ENCODE results near the gene NGEF. TPM values are rescaled to one million over a fixed set of nuclear protein-coding genes. Genes with fewer than 3 reads are reported as not detected.

NGEF gene
- total and polyA plus RNA-seq, 2 donors from 2014 or later = 4.8 to 5.3 TPM

DNA sequence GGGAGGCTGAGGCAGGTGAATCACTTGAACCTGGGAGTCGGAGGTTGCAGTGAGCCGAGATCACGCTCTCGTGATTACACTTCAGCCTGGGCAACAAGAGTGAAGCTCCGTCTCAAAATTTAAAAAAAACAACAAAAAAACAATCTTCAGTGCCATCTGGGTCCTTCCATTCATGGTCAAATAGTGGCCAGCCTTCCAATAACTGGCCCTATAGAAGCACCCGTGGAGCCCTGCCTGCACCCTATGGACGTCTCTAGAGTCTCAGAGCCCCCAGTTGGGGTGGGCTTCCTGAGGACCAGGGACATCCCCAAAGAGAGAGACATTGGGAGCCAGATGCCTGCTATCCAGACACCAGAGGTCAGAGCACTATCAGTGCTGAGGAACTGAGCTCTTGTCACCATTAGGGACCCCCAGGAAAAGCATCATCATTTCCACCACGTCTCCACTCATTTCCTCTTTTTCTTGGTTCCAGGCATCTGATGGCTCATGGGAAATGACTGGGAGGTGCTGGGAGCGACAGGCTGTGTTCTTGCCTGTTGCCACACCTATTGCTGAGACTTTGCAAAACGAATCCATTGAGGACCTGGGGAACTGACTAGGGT lies 28.8 kb upstream of the NGEF start:
- DNase-seq = no peak
- Histone ChIP-seq H3K4me3 (ENCODE audit: low read length in 3 of 3) (no peak overlapping the region), H3K9me3 (ENCODE audit: control insufficient read depth in 2 of 3, insufficient read depth in 1 of 3, low read length in 3 of 3) (no peaks in the 10 kb centered on the region), H3K27me3 (ENCODE audit: control insufficient read depth, insufficient read depth, low read length) (no peaks in the 10 kb centered on the region), H3K4me1 (ENCODE audit: control insufficient read depth in 2 of 3, insufficient read depth in 2 of 3, low read depth in 1 of 3, low read length in 3 of 3) (no peaks in the 10 kb centered on the region), H3K9ac (ENCODE audit: low read length in 3 of 3) (no peak overlapping the region), H3K27ac (ENCODE audit: low read depth in 2 of 2, low read length in 2 of 2) (no peak overlapping the region), H3K36me3 (ENCODE audit: control insufficient read depth in 2 of 3, insufficient read depth in 3 of 3, low read length in 3 of 3) (no peaks in the 10 kb centered on the region)
- TF ChIP-seq, protein P1, sequence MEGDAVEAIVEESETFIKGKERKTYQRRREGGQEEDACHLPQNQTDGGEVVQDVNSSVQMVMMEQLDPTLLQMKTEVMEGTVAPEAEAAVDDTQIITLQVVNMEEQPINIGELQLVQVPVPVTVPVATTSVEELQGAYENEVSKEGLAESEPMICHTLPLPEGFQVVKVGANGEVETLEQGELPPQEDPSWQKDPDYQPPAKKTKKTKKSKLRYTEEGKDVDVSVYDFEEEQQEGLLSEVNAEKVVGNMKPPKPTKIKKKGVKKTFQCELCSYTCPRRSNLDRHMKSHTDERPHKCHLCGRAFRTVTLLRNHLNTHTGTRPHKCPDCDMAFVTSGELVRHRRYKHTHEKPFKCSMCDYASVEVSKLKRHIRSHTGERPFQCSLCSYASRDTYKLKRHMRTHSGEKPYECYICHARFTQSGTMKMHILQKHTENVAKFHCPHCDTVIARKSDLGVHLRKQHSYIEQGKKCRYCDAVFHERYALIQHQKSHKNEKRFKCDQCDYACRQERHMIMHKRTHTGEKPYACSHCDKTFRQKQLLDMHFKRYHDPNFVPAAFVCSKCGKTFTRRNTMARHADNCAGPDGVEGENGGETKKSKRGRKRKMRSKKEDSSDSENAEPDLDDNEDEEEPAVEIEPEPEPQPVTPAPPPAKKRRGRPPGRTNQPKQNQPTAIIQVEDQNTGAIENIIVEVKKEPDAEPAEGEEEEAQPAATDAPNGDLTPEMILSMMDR (IDR thresholded peaks at IDR 0.05; ENCODE audit: borderline replicate concordance, extremely low read depth, insufficient read depth) = no peak
- intact Hi-C loops (cut with DNase I) = no loop called here
- no peak for FAIRE-seq

DNA sequence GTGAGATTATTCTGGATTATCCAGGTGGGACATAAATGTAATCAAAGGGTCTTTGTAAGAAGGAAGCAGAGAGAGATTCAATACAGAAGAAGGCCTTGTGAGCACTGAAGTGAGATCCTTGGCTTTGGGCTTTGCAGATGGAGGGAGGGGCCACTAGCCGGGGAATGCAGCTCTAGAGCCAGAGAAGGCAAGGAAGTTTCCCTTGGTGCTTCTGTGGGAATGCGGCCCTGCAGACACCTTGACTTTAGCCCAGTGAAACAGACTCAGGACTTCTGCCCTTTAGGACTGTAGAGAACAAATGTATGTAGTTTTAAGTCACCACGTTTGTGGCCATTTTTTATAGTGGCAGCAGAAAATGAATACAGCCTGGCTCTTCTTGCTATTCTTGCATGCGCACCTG lies 27.5 kb upstream of the NGEF start:
- Histone ChIP-seq H3K36me3 (ENCODE audit: control insufficient read depth in 2 of 3, insufficient read depth in 3 of 3, low read length in 3 of 3) (no peaks in the 10 kb centered on the region), H3K4me3 (ENCODE audit: low read length in 3 of 3) (no peak overlapping the region), H3K4me1 (ENCODE audit: control insufficient read depth in 2 of 3, insufficient read depth in 2 of 3, low read depth in 1 of 3, low read length in 3 of 3) (no peaks in the 10 kb centered on the region), H3K27me3 (ENCODE audit: control insufficient read depth, insufficient read depth, low read length) (no peaks in the 10 kb centered on the region), H3K9ac (ENCODE audit: low read length in 3 of 3) (no peak overlapping the region), H3K9me3 (ENCODE audit: control insufficient read depth in 2 of 3, insufficient read depth in 1 of 3, low read length in 3 of 3) (peaks cover 0 to 6% (median 0%) of the 10 kb centered on the region in 3 donors), H3K27ac (ENCODE audit: low read depth in 2 of 2, low read length in 2 of 2) (no peak overlapping the region)
- FAIRE-seq (no peak), DNase-seq (no peak)
- TF ChIP-seq, protein P1 (IDR thresholded peaks at IDR 0.05; ENCODE audit: borderline replicate concordance, extremely low read depth, insufficient read depth) = no peak
- intact Hi-C loops (cut with DNase I) = no loop called here

DNA sequence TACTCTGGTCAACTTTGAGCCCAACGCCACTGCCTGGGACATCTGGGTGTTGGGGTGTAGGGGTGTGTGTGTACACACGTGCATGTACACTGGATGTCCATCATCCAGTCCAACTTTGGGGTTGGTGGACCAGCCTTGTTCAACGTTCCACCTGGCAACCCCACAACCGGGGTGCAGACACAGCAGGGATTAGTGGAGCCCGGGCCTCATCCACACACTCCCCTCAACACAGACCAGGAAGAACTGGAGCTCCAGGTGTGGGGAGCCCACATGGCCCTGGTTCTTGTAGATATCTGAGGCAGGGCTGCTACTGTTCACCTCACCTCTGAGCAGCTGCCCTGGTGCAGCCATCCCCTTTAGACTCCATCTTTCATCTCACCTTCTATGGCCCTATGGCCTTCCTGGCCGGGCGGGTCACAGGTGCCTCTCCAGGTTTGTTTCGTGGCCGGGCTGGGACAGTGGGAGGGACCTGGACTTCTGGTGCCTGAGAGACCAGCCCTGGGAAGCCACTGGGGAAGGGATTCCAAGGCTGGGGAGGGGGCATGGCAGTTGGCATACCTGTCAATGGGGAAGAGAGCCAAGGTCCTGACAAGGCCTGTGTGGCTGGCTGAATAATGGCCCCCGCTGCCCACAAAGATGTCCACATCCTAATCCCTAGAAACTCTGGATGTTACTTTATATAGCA lies 26.9 kb upstream of the NGEF start:
- intact Hi-C loops (cut with DNase I) = no loop called here
- no peak overlapping the region for H3K4me3 ChIP-seq (ENCODE audit: low read length in 3 of 3)
- H3K27me3 ChIP-seq (ENCODE audit: control insufficient read depth, insufficient read depth, low read length) = no peaks in the 10 kb centered on the region
- FAIRE-seq (no peak), DNase-seq (no peak)
- H3K9ac ChIP-seq (ENCODE audit: low read length in 3 of 3) = no peak overlapping the region
- H3K4me1 ChIP-seq (ENCODE audit: control insufficient read depth in 2 of 3, insufficient read depth in 2 of 3, low read depth in 1 of 3, low read length in 3 of 3) = no peaks in the 10 kb centered on the region
- no peaks in the 10 kb centered on the region for H3K36me3 ChIP-seq (ENCODE audit: control insufficient read depth in 2 of 3, insufficient read depth in 3 of 3, low read length in 3 of 3)
- TF ChIP-seq, protein P1 (IDR thresholded peaks at IDR 0.05; ENCODE audit: borderline replicate concordance, extremely low read depth, insufficient read depth) = no peak
- peaks cover 0 to 7% (median 0%) of the 10 kb centered on the region in 3 donors for H3K9me3 ChIP-seq (ENCODE audit: control insufficient read depth in 2 of 3, insufficient read depth in 1 of 3, low read length in 3 of 3)
- H3K27ac ChIP-seq (ENCODE audit: low read depth in 2 of 2, low read length in 2 of 2) = no peak overlapping the region
